ENCODE measurements around the gene CUBN.

The CUBN gene

GRCh38 chr10:16930540-16930939 is 199.1 kb downstream of the CUBN start (continued):
- no peak for TF ChIP-seq PRDM2 (tag by site-specific recombination; IDR thresholded peaks at IDR 0.05; ENCODE audit: borderline replicate concordance)

- POLR2A ChIA-PET: no interaction called here
- H3K36me3 ChIP-seq (ENCODE audit: control insufficient read depth in 2 of 2, insufficient read depth in 1 of 2, low read length in 2 of 2): no peaks in the 10 kb centered on the region
- no peak overlapping the region for H3K27ac ChIP-seq (ENCODE audit: extremely low read depth, low read depth, low read length)
- H3K9me3 ChIP-seq (ENCODE audit: control insufficient read depth, insufficient read depth, low read depth, low read length): no peaks in the 10 kb centered on the region
- no peak overlapping the region for H3K4me3 ChIP-seq (ENCODE audit: low read depth, low read length)
- no peak for TF ChIP-seq ZNF560 (tag by site-specific recombination; IDR thresholded peaks at IDR 0.05; ENCODE audit: borderline replicate concordance)
- no peak for TF ChIP-seq ZNF658 (tag by site-specific recombination; IDR thresholded peaks at IDR 0.05)
- no peak for TF ChIP-seq KLF1 (tag by site-specific recombination; IDR thresholded peaks at IDR 0.05)
- no peak for TF ChIP-seq CTCF (tag by site-specific recombination; IDR thresholded peaks at IDR 0.05)
- no peak for TF ChIP-seq ZNF645 (tag by site-specific recombination; IDR thresholded peaks at IDR 0.05)
- no peak for TF ChIP-seq ZNF248 (tag by site-specific recombination; IDR thresholded peaks at IDR 0.05)
- TF ChIP-seq HOXD13 (CRISPR knock-in tag; IDR thresholded peaks at IDR 0.05; ENCODE audit: borderline replicate concordance): no peak
- no peak for TF ChIP-seq ZNF654 (tag by site-specific recombination; IDR thresholded peaks at IDR 0.05; ENCODE audit: low read depth)
- TF ChIP-seq ZNF626 (tag by site-specific recombination; IDR thresholded peaks at IDR 0.05): no peak
- no peak for TF ChIP-seq ZSCAN16 (tag by site-specific recombination; IDR thresholded peaks at IDR 0.05)
- TF ChIP-seq ZNF292 (tag by site-specific recombination; IDR thresholded peaks at IDR 0.05; ENCODE audit: borderline replicate concordance, low read depth): no peak
- CTCF ChIA-PET: no interaction called here
- no peaks in the 10 kb centered on the region for H3K4me1 ChIP-seq (ENCODE audit: control insufficient read depth, insufficient read depth, low read length)
These were observed 200.5 kb downstream of the CUBN start for GRCh38 chr10:16929069-16929468.

GRCh38 chr10:16927546-16927945 is 202.1 kb downstream of the CUBN start:
- no peaks in the 10 kb centered on the region for H3K9me3 ChIP-seq (ENCODE audit: control insufficient read depth, insufficient read depth, low read depth, low read length)
- no peak overlapping the region for H3K4me3 ChIP-seq (ENCODE audit: low read depth, low read length)
- H3K4me1 ChIP-seq (ENCODE audit: control insufficient read depth, insufficient read depth, low read length): no peaks in the 10 kb centered on the region
- H3K27ac ChIP-seq (ENCODE audit: extremely low read depth, low read depth, low read length): no peak overlapping the region
- CTCF ChIA-PET: no interaction called here
- POLR2A ChIA-PET: no interaction called here
- no peaks in the 10 kb centered on the region for H3K36me3 ChIP-seq (ENCODE audit: control insufficient read depth in 2 of 2, insufficient read depth in 1 of 2, low read length in 2 of 2)
- TF ChIP-seq REPIN1 (tag by site-specific recombination; IDR thresholded peaks at IDR 0.05; ENCODE audit: low read depth): no peak
- TF ChIP-seq PRDM10 (tag by site-specific recombination; IDR thresholded peaks at IDR 0.05): no peak
- no peak for TF ChIP-seq ELK4 (IDR thresholded peaks at IDR 0.05; ENCODE audit: borderline replicate concordance, low read depth, low read length)
- TF ChIP-seq HOXA7 (CRISPR knock-in tag; IDR thresholded peaks at IDR 0.05; ENCODE audit: borderline replicate concordance): no peak
- no peak for TF ChIP-seq ZNF530 (tag by site-specific recombination; IDR thresholded peaks at IDR 0.05; ENCODE audit: low read depth)
- TF ChIP-seq ZSCAN30 (tag by site-specific recombination; IDR thresholded peaks at IDR 0.05): no peak
- no peak for TF ChIP-seq ZNF423 (tag by site-specific recombination; IDR thresholded peaks at IDR 0.05)
- TF ChIP-seq ZFHX2 (tag by site-specific recombination; conservative IDR thresholded peaks at IDR 0.05): no peak
- TF ChIP-seq KLF7 (tag by site-specific recombination; IDR thresholded peaks at IDR 0.05; ENCODE audit: borderline replicate concordance): no peak
